Measurements from ENCODE around the gene LNPEP. TPM values are rescaled to one million over a fixed set of nuclear protein-coding genes. Genes with fewer than 3 reads are reported as not detected.

LNPEP gene
- total and polyA plus RNA-seq, 2 of the 13 experiments (the other 11 are each of a cell fraction or from before 2014, with no cell fraction given): 8.0 to 16.9 TPM

- no peak for TF ChIP-seq ERF (CRISPR knock-in tag; IDR thresholded peaks at IDR 0.05)
- no peak; the same call in 1 of the 2 replicates for TF ChIP-seq RARA (CRISPR knock-in tag; IDR thresholded peaks at IDR 0.05)
- TF ChIP-seq GMEB1 (CRISPR knock-in tag; IDR thresholded peaks at IDR 0.05; ENCODE audit: borderline replicate concordance): peak; percentile 55; the same call in 1 of the 2 replicates
- TF ChIP-seq PPARG (CRISPR knock-in tag; conservative IDR thresholded peaks at IDR 0.05): peak; percentile 23; the same call in 1 of the 2 replicates
- TF ChIP-seq NFYC (CRISPR knock-in tag; IDR thresholded peaks at IDR 0.05): no peak; the same call in 1 of the 2 replicates
- no peak for TF ChIP-seq FOXA1 (IDR thresholded peaks at IDR 0.05)
- TF ChIP-seq FOXA1 (CRISPR knock-in tag; IDR thresholded peaks at IDR 0.05): peak; percentile 95
- peak; percentile 53; the same call in 1 of the 2 replicates for TF ChIP-seq ISL2 (CRISPR knock-in tag; IDR thresholded peaks at IDR 0.05)
- TF ChIP-seq TFDP2 (CRISPR knock-in tag; IDR thresholded peaks at IDR 0.05): peak; percentile 71; the same call in 1 of the 2 replicates
- TF ChIP-seq MED1 (CRISPR knock-in tag; IDR thresholded peaks at IDR 0.05): peak; percentile 60
- TF ChIP-seq RNF219 (CRISPR knock-in tag; IDR thresholded peaks at IDR 0.05): no peak
- TF ChIP-seq ATF7 (IDR thresholded peaks at IDR 0.05): no peak
- peak; percentile 62; the same call in 1 of the 2 replicates for TF ChIP-seq ATF7 (CRISPR knock-in tag; IDR thresholded peaks at IDR 0.05)
- no peak for TF ChIP-seq ZNF558 (CRISPR knock-in tag; IDR thresholded peaks at IDR 0.05; ENCODE audit: borderline replicate concordance)
- peak; percentile 70; the same call in 1 of the 2 replicates for TF ChIP-seq RCOR2 (CRISPR knock-in tag; IDR thresholded peaks at IDR 0.05)
- no peak; the same call in 1 of the 2 replicates for TF ChIP-seq TMF1 (CRISPR knock-in tag; IDR thresholded peaks at IDR 0.05; ENCODE audit: low read depth)
- no peak; the same call in 1 of the 2 replicates for TF ChIP-seq ZNF446 (CRISPR knock-in tag; IDR thresholded peaks at IDR 0.05)
- peak; percentile 90 for TF ChIP-seq KAT8 (CRISPR knock-in tag; IDR thresholded peaks at IDR 0.05)
- no peak for TF ChIP-seq ZBTB25 (CRISPR knock-in tag; IDR thresholded peaks at IDR 0.05)
- TF ChIP-seq MIER2 (CRISPR knock-in tag; IDR thresholded peaks at IDR 0.05): no peak
- no peak for TF ChIP-seq ZNF382 (CRISPR knock-in tag; IDR thresholded peaks at IDR 0.05; ENCODE audit: borderline replicate concordance)
- TF ChIP-seq THAP8 (CRISPR knock-in tag; IDR thresholded peaks at IDR 0.05; ENCODE audit: borderline replicate concordance): no peak
Measured at GRCh38 chr5:96934708-96935558, 947 bp upstream of the LNPEP start (continued).

Data from HepG2 (cell line).